GM12891 (cell line): Measurements from ENCODE around the gene EEFSEC.

Source experiments
- DNase-seq: peaks from one replicate; pipeline ENCODE4 v3.0.0; 2011; ENCODE audit warnings: low spot score; ENCODE audit not compliant: insufficient read length
- FAIRE-seq: peaks from 2 replicates; lab custom pipeline; 2011; peaks lifted over from hg19 to GRCh38; lab: Jason Lieb, UNC
- PAX5 ChIP-seq: IDR thresholded peaks from 2 replicates; pipeline ENCODE4 v1.6.1; 2011; ENCODE audit warnings: low read length, moderate library complexity, mild to moderate bottlenecking; ENCODE audit not compliant: insufficient read depth, severe bottlenecking
- POLR2A ChIP-seq: IDR thresholded peaks from 2 replicates; pipeline ENCODE4 v1.6.1; 2011; ENCODE audit warnings: low read depth, low read length, control low read depth
- POLR2AphosphoS5 ChIP-seq: IDR thresholded peaks from 2 replicates; pipeline ENCODE4 v1.6.1; 2011; ENCODE audit warnings: low read depth, low read length, control low read depth
- POU2F2 ChIP-seq: IDR thresholded peaks from 2 replicates; pipeline ENCODE4 v1.6.1; 2011; ENCODE audit warnings: low read depth, mild to moderate bottlenecking, control low read depth, low read length, moderate library complexity
- SPI1 ChIP-seq: IDR thresholded peaks from 2 replicates; pipeline ENCODE4 v1.6.1; 2011; ENCODE audit warnings: low read depth, low read length, control low read depth
- TAF1 ChIP-seq: IDR thresholded peaks from 2 replicates; pipeline ENCODE4 v1.6.1; 2011; ENCODE audit warnings: low read depth, low read length, control low read depth

Gene EEFSEC

DNA sequence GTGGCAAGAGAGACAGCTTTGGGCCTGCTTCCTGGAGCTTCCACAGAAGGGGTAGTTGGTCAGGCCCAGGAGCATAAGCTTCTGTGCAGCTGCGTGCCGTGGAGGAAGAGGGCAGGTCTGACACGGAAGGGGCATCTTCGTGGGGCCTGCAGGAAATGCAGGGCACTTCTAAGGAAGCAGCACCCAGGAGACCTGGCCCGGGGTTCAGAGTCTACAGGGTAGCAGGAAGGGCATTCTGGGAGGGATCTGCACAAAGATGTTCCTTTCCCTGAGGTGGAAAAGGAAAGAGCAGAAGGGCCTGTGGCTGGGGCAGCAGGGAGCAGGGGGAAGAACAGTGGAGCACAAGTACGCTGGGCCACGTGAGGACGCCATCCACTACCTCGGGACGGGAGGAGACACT, 228.3 kb downstream of the EEFSEC start:
- TF ChIP-seq POLR2AphosphoS5 = no peak
- no peak for TF ChIP-seq SPI1
- TF ChIP-seq PAX5 = no peak
- no peak for TF ChIP-seq POLR2A
- no peak for TF ChIP-seq POU2F2
- TF ChIP-seq TAF1 = no peak
- DNase-seq (no peak), FAIRE-seq (no peak)

DNA sequence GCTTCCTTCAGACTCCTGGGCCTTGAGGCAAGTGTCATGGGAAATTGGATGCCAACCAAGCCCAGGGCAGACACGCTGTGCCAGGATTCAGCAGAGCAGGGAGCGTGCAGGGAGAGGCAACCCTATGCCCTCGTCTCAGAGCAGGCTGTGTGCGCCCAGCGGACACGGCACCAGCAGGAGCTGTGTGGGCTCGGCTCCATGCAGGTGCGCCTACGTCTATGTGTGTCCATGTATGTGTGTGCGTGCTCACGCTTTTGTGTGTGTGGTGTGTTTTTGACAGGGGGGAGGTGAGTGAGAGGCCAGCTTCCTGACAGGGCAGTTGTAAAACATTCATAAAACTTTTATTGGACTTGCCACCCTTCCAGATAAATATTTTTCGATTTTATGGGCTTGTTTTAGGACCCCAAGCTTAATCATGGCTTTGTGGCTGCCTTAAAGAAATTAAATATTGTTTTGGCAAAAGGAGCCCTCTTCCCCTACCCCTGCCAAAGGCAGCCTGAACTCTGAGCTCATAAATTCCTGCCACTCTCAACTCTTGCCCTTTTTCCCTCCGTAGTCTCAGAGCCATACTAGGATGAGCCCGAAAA, 229.0 kb downstream of the EEFSEC start:
- FAIRE-seq (no peak), DNase-seq (no peak)
- no peak for TF ChIP-seq PAX5
- TF ChIP-seq POLR2AphosphoS5 = no peak
- no peak for TF ChIP-seq SPI1
- TF ChIP-seq POLR2A = no peak
- TF ChIP-seq POU2F2 = no peak
- no peak for TF ChIP-seq TAF1

- no peak for TF ChIP-seq PAX5
- TF ChIP-seq POLR2AphosphoS5 = no peak
- no peak for FAIRE-seq
- no peak for DNase-seq
Observed at GRCh38 chr3:128383316-128384235, 230.3 kb downstream of the EEFSEC start.

DNA sequence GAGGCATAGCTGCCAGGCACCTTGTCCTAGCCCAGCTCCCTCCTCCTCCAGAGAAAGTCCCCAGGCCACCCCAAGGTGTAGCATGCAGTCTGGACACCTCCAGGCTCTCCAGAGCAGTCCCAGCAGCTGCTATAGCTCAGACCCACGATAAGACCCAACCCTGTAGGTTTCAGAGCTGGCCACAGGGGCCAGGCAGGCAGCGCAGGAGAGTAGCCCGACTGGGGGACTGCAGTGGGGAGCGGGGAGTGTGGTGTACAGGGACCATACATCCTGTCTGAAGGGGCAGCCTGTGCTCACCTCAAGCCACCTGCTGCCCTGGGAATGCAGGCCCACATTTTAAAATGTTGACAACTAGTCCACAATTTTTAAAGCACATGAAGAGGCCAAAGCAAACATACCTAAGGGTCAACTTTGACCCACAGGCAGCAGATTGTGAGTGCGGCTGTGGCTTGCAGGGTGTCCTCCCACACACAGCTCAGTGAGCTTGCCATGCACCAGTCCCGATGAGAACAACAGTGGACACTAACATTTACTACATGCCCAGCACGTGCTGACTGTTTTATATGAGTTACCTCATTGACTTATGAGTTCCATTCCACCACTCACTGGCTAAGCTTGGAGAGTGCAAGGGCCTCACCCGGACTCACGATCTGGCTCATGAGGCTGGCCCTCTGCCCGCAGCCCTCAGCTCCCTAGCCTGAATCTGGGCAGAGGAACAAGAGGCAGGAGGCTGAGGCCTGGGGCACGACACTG, 232.0 kb downstream of the EEFSEC start:
- TF ChIP-seq SPI1 (no peak), POU2F2 (no peak), POLR2AphosphoS5 (no peak), PAX5 (no peak), POLR2A (no peak), TAF1 (no peak)
- FAIRE-seq (no peak), DNase-seq (no peak)

GRCh38 chr3:128388932-128389331, 235.7 kb downstream of the EEFSEC start:
- TF ChIP-seq SPI1 = no peak
- no peak for TF ChIP-seq POLR2AphosphoS5
- no peak for TF ChIP-seq POU2F2
- TF ChIP-seq TAF1 = no peak
- no peak for TF ChIP-seq PAX5
- TF ChIP-seq POLR2A = no peak
- FAIRE-seq = no peak

DNA sequence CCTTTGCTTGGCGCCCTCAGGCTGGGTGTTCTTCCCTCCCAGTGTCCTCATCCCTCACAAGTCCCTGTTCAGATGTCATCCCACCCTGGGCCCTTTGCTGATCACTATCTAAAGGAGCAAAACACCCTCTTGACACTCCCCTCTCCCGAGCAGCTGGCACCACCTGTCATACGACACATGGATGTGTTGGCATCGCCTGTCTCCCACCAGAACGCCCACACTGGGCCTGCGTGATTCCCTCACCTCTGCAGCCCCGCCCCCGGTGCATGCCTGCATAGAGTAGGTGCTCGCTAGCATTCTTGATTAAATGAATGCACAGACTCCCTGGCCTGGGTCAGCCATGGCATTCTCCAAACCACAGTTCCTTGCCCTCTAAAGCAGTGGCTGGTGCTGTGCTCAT, 237.6 kb downstream of the EEFSEC start:
- FAIRE-seq = no peak
- no peak for DNase-seq
- TF ChIP-seq POLR2AphosphoS5 = no peak
- TF ChIP-seq POLR2A = no peak

More at GRCh38 chr3:128388932-128389331, 235.7 kb downstream of the EEFSEC start:
- no peak for DNase-seq

DNA sequence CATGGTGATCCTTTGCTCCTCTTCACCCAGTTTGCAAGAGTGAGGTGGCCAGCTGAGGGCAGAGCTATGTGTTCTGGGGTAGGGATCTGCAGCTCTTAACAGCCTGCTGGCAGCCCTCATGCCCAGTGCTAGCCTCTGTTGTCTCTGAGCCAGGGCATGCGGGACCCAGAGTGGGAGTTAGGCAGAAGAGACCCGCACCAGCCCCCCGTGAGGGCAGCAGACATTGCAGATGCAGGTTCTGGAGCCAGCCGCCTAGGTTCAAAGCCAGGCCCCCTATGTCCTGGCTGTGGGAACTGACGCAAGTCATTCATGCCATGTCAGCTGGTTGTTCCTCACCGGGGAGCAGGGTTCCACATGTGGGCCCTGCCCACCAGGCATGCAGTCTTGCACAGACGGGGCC, 238.7 kb downstream of the EEFSEC start:
- TF ChIP-seq SPI1 = no peak
- TF ChIP-seq POU2F2 = no peak
- TF ChIP-seq TAF1 = no peak
- TF ChIP-seq PAX5 = no peak
- TF ChIP-seq POLR2AphosphoS5 = no peak
- DNase-seq (no peak), FAIRE-seq (no peak)

DNA sequence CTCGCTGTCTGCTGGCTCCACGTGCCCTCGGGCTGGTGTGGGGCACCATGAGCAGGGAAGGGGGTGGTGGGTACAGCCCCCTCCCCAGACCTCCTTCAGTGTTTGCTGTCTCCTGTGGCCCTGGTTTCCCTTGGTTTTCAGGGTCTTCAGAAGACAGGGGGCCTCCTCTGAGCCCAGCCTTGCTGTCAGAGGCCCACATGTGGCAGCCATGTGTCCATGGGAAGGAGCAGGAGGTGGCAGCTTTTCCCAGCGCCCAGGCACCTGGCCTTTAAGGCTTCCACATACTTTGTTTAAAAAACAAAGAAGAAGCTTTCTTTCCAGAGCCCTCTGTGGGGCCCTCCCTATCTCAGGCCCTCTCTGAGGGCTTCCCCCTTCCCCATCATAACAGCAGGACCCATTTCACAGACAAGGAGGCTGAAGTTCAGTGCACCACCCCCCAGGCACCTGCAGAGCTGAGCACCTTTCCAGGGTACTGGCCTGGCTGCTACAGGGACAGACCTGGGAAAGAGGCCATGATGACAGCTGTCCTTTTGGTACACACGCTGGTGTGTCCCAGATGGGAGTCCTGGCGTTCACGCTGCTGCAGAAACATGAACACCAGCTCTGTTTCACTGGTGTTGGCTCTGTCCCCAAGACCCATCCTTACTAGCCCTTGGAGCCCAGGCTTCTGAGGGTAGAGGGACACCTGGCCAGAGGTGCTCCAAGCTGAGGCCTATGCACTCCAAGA, 239.7 kb downstream of the EEFSEC start:
- DNase-seq = no peak
- no peak for TF ChIP-seq TAF1
- FAIRE-seq = no peak

GRCh38 chr3:128394033-128394432, 240.8 kb downstream of the EEFSEC start:
- no peak for DNase-seq
- TF ChIP-seq POU2F2 (no peak), POLR2AphosphoS5 (no peak), PAX5 (no peak), SPI1 (no peak), POLR2A (no peak), TAF1 (no peak)
- FAIRE-seq = no peak
